Measurements from ENCODE around the gene WWOX.

GRCh38 chr16:78694414-78694813 is 595.0 kb downstream of the WWOX start:
- no peak for TF ChIP-seq POLR2A (IDR thresholded peaks at IDR 0.05; ENCODE audit: low read length)
- no peak for TF ChIP-seq GATA1 (IDR thresholded peaks at IDR 0.05; ENCODE audit: low read depth, low read length)
